ENCODE results near the gene CRIP1.

CRIP1 gene

DNA sequence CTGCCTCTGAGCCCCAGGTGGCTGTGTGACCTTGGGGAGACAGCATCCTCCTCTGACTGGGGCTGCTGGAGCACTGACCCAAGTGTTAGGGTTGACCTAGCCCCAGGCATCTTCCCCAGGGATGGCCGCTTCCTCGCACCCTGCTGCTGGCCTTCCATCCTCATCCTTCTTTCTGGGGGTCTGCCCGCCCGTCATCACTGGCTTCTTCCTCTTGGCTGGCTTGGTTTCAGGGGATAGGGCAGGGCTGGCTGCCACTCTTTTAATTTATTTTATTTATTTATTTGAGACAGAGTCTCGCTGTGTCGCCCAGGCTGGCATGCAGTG is 7.9 kb downstream of the CRIP1 start:
- H3K27me3 ChIP-seq (ENCODE audit: low read depth, low read length) = no peaks in the 10 kb centered on the region
- H3K4me2 ChIP-seq (ENCODE audit: low read length) = no peak overlapping the region
- peaks cover 8% of the 10 kb centered on the region for H3K79me2 ChIP-seq (ENCODE audit: low read length)
- H3K9ac ChIP-seq (ENCODE audit: low read length) = no peak overlapping the region
- peaks cover 11% of the 10 kb centered on the region for H4K20me1 ChIP-seq (ENCODE audit: insufficient read depth, low read length)
- H3K4me3 ChIP-seq (ENCODE audit: low read length) = no peak overlapping the region
- no peak overlapping the region for H3K27ac ChIP-seq (ENCODE audit: low read length)
- peaks cover 9% of the 10 kb centered on the region for H3K4me1 ChIP-seq (ENCODE audit: low read length)
- no peaks in the 10 kb centered on the region for H3K9me3 ChIP-seq (ENCODE audit: insufficient read depth, low read length)
- no peak overlapping the region for H2AFZ ChIP-seq (ENCODE audit: low read depth, low read length)
- H3K36me3 ChIP-seq (replicated peaks; ENCODE audit: low read depth, low read length) = peaks cover 6% of the 10 kb centered on the region
- TF ChIP-seq EZH2phosphoT487 (IDR thresholded peaks at IDR 0.05; ENCODE audit: low read depth) = no peak

DNA sequence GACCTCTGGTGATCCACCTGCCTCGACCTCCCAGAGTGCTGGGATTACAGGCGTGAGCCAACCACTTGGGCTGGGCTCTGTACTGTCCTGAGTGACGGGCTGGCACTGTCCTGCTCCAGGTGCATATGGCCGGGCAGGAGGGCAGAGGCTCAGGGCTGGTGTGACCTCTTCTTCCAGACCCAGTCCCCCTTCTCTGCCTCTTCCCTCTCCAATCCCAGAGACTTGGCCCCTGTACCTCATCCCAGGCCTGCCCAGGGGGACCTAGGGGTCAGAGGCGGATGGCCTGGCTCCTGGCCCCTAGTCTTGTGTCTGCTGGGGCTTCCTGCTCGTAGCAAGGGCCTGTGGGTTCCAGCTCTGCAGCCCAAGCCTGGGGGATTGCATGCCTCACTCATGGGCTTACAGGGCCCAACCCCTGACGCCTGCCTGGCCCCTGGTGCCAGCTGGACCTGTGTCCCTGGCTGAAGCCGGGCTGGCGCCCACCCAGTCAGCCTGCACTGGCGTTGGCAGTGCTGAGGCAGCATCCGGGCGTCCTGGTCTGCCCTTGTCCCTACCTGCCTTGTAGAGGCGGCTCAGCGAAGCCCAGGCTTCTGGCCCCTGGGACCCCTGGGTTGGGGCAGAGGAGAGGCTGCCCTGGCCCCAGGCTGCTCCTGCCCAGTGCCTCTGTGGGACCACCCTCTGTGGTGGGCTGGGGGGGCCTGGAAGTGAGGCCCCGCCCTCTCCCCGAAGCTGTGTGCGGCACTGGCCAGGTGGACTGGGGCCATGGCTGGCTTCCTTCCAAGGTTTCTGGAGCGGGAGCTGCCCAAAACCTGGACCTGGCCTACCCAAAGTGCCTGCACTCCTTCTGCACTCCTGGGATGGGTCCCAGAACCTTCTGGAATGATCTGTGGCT is 8.7 kb downstream of the CRIP1 start:
- Histone ChIP-seq H4K20me1 (ENCODE audit: insufficient read depth, low read length) (peaks cover 11% of the 10 kb centered on the region), H3K27ac (ENCODE audit: low read length) (no peak overlapping the region), H3K36me3 (replicated peaks; ENCODE audit: low read depth, low read length) (peaks cover 6% of the 10 kb centered on the region), H3K79me2 (ENCODE audit: low read length) (peaks cover 8% of the 10 kb centered on the region), H3K27me3 (ENCODE audit: low read depth, low read length) (no peaks in the 10 kb centered on the region), H3K9ac (ENCODE audit: low read length) (no peak overlapping the region), H3K4me3 (ENCODE audit: low read length) (no peak overlapping the region), H3K4me2 (ENCODE audit: low read length) (no peak overlapping the region), H3K9me3 (ENCODE audit: insufficient read depth, low read length) (no peaks in the 10 kb centered on the region), H3K4me1 (ENCODE audit: low read length) (peaks cover 9% of the 10 kb centered on the region), H2AFZ (ENCODE audit: low read depth, low read length) (no peak overlapping the region)
- TF ChIP-seq EZH2phosphoT487 (IDR thresholded peaks at IDR 0.05; ENCODE audit: low read depth) = no peak
- TF ChIP-seq, protein P1, sequence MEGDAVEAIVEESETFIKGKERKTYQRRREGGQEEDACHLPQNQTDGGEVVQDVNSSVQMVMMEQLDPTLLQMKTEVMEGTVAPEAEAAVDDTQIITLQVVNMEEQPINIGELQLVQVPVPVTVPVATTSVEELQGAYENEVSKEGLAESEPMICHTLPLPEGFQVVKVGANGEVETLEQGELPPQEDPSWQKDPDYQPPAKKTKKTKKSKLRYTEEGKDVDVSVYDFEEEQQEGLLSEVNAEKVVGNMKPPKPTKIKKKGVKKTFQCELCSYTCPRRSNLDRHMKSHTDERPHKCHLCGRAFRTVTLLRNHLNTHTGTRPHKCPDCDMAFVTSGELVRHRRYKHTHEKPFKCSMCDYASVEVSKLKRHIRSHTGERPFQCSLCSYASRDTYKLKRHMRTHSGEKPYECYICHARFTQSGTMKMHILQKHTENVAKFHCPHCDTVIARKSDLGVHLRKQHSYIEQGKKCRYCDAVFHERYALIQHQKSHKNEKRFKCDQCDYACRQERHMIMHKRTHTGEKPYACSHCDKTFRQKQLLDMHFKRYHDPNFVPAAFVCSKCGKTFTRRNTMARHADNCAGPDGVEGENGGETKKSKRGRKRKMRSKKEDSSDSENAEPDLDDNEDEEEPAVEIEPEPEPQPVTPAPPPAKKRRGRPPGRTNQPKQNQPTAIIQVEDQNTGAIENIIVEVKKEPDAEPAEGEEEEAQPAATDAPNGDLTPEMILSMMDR (IDR thresholded peaks at IDR 0.05; ENCODE audit: low read depth, low read length) = no peak

DNA sequence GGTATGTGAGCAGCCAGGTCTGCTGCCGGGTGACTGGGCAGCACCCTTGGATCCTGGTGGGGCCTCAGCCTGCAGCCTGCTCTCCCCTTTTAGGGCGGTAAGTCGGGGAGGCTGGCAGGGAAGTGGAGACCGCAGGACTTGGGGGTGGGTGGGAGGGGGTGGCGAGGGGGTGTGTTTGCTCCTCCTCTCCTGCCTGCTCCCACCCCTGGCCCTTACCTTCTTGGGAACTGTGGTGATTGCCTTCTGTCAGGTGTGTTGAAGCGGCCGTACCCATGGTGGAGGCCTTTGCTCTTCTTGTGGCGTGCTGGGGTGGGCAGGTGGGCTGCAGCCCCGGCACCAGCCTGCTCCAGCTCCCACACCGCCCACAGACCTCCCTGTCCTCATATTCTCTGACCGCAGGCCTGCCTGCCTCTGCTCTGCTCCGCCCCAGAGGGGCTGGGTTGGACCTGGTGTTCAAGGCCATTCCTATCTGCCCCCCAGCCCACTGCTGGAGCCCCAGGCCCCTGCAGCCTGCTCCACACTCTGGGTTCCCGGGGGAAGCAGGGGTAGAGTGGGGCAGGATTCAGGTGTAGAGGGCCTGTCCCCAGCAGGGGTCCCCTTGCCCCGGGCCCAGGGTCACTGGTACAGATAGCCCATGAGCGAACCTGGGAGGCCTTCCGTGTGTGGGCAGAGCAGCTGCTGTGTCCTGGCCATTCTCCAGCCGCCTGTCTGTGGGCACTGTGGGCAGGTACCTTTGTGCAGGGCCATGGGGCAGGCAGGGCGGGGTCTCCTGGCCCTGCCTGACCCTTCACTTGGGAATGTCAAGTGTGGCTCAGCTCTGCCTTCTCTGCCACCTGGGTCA is 9.5 kb downstream of the CRIP1 start:
- no peak overlapping the region for H3K9ac ChIP-seq (ENCODE audit: low read length)
- TF ChIP-seq, protein P1 (IDR thresholded peaks at IDR 0.05; ENCODE audit: low read depth, low read length) = no peak
- no peak for TF ChIP-seq EZH2phosphoT487 (IDR thresholded peaks at IDR 0.05; ENCODE audit: low read depth)
- no peak overlapping the region for H2AFZ ChIP-seq (ENCODE audit: low read depth, low read length)
- peaks cover 6% of the 10 kb centered on the region for H3K36me3 ChIP-seq (replicated peaks; ENCODE audit: low read depth, low read length)
- H3K4me3 ChIP-seq (ENCODE audit: low read length) = no peak overlapping the region
- peaks cover 9% of the 10 kb centered on the region for H3K4me1 ChIP-seq (ENCODE audit: low read length)
- no peaks in the 10 kb centered on the region for H3K27me3 ChIP-seq (ENCODE audit: low read depth, low read length)
- H3K4me2 ChIP-seq (ENCODE audit: low read length) = no peak overlapping the region
- H3K79me2 ChIP-seq (ENCODE audit: low read length) = peaks cover 8% of the 10 kb centered on the region
- no peaks in the 10 kb centered on the region for H3K9me3 ChIP-seq (ENCODE audit: insufficient read depth, low read length)
- H4K20me1 ChIP-seq (ENCODE audit: insufficient read depth, low read length) = peaks cover 11% of the 10 kb centered on the region
- no peak overlapping the region for H3K27ac ChIP-seq (ENCODE audit: low read length)

DNA sequence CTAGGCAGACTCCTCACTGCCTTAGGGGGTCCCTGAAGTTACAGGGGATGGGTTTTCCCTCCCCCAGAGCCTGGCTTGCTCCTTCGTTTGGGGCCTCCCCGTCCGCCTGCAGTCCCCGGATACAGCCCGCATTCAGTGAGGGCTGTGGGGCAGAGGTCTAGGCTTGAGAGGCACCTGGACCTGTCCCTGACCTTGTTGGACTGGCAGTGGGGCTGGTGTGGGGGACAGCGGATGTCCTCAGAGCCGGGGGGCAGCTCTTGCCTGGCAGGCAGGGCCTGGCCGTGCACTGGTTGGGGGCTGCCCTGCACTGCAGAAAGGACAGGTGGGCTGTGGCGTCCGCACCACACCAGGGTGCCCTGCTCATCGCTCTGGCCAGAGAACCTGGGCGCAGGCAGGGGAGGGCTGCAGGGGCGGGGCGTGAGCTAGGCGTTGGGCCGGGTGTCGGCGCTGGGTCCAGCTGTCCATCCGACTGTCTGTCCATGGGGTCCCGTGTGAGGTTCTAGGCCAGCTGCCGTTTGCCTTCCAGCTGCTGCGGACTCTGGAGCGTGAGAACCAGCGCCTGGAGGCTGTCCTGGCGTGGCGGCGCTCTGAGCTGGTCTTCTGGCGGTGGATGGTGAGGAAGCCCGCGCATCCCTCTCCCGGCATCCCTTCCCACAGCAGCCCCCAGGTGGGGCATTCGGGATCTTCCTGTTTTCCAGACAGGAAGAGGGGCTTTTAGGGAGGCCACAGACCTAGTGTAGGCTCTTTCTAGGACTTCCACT is 10.3 kb downstream of the CRIP1 start:
- Histone ChIP-seq H3K4me3 (ENCODE audit: low read length) (no peak overlapping the region), H3K4me1 (ENCODE audit: low read length) (peaks cover 5% of the 10 kb centered on the region), H3K79me2 (ENCODE audit: low read length) (peaks cover 5% of the 10 kb centered on the region), H3K36me3 (replicated peaks; ENCODE audit: low read depth, low read length) (peaks cover 6% of the 10 kb centered on the region), H2AFZ (ENCODE audit: low read depth, low read length) (no peak overlapping the region), H4K20me1 (ENCODE audit: insufficient read depth, low read length) (peaks cover 7% of the 10 kb centered on the region), H3K9me3 (ENCODE audit: insufficient read depth, low read length) (no peaks in the 10 kb centered on the region), H3K27ac (ENCODE audit: low read length) (no peak overlapping the region), H3K9ac (ENCODE audit: low read length) (no peak overlapping the region), H3K4me2 (ENCODE audit: low read length) (no peak overlapping the region), H3K27me3 (ENCODE audit: low read depth, low read length) (no peaks in the 10 kb centered on the region)
- no peak for TF ChIP-seq EZH2phosphoT487 (IDR thresholded peaks at IDR 0.05; ENCODE audit: low read depth)
- TF ChIP-seq, protein P1 (IDR thresholded peaks at IDR 0.05; ENCODE audit: low read depth, low read length) = no peak

Data from OCI-LY3 (cell line).